GM18870 (cell line): ENCODE data around the gene UBE2C.
"Not testable (repeated sequence)": the region's sequence is repeated elsewhere in the genome, so short reads cannot be mapped to it uniquely, and the experiment has no call there.

Experiments used
- ATAC-seq: cut with Tn5 transposase; IDR thresholded peaks from one replicate; pipeline ENCODE4 v1.9.1; 2021; ENCODE audit warnings: moderate library complexity; ENCODE audit not compliant: unreplicated experiment

The UBE2C gene

GRCh38 chr20:45812157-45813005 lies at the start of gene UBE2C:
UBE2C (plus strand) TSS chr20:45812644; CDS start chr20:45812696, 52 bp downstream.
- ATAC-seq: peak; percentile 93

DNA sequence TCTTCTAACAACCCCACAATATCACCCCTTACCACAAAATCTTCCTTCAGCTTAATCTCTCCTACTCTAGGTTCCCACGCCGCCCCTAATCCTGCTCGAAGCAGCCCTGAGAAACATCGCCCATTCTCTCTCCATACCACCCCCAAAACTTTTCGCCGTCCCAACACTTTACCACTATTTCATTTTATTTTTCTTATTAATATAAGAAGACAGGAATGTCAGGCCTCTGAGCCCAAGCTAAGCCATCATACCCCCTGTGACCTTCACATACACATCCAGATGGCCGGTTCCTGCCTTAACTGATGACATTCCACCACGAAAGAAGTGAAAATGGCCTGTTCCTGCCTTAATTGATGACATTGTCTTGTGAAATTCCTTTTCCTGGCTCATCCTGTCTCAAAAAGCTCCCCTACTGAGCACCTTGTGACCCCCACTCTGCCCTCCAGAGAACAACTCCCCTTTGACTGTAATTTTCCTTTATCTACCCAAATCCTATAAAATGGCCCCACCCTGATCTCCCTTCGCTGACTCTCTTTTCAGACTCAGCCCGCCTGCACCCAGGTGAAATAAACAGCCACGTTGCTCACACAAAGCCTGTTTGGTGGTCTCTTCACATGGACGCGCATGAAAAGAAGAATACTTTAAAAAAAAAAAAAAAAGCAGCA lies 47.7 kb upstream of the UBE2C start:
- ATAC-seq: not testable (repeated sequence)

DNA sequence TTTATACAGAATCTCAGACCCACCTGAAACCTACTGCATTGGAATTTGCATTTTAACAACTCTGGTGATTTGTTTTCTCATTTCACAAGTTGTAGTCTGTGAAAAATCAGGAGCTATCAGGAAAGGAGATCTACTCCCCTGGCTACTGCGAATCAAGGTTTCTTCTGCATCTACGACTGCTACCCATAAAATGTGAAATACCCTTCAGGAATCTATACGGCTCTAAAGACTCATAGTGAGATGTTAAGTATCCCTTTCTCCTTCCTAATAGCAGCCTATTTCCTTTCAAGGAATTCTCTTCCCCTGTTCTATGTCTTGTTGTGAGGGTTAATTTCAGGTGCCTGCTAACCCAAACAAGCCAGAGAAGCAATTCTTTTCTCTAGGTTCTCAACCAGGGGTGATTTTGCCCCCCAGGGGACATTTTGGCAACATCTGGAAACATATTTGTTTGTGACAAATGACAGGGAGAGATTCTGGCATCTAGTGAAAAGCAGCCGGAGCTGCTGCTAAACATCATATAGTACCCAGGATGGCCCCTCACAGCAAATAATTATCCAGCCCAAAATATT lies 47.1 kb upstream of the UBE2C start:
- no peak for ATAC-seq

DNA sequence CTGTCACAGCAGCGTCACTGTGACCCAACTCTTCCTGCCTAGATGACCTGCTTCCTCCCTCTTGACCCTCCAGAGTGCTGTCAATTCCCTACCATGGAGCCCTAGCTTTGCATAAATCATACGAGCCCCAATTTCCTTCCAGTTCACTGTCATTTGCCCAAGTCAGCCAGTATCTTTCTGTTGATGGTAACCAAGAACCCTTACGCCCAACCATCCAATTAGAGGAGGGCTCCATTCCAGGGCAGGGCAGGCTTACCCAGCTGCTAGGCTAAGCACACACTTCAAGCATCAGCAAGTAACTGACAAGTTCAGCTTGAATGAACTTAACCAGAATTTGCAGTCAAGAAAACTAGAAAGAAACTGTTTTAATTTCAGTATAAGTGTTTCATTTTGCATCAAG lies 46.5 kb upstream of the UBE2C start:
- no peak for ATAC-seq

DNA sequence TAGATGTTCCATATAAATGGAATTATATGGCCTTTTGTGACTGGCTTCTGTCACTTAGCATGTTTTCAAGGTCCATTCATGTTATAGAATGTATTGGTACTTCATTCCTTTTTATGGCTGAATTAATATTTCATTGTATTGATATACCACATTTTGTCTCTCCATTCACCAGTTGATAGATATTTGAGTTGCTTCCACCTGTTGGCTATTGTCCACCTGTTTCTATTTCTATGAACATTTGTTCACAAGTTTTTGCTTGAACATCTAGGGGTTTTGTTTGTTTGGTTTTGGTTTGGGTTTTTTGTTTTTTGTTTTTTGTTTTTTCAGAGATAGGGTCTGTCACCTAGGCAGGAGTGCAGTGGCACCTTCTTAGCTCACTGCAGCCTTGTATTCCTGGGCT lies 44.0 kb upstream of the UBE2C start:
- ATAC-seq: no peak

DNA sequence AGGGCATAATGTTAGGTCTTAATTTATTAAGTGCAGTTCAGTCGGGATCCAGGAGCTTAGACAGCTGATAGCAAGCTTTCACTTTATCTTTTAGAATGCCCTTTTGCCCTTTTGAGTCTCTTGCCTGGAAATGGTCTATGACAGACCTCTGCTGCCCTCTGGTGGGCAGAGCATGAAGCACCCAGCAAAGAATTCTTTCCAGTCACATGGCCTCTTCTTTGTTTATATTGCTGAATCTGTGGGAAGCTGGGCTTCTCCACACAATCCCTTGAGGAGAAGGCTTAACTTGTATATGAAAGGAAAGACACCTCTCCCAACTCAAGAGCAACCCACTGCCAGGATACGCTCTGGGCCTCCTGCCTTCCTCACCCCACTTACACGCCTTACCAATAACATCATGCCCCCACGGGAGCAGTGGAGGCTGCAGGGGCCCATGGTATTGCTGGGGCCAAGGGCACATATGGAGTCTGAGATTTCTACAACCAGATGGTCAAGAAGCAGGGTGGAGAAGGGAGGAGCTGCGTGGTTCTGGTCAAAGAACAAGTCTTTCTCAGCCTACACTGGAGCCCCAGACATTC lies 41.2 kb upstream of the UBE2C start:
- no peak for ATAC-seq

- ATAC-seq: no peak
Observed at GRCh38 chr20:45772693-45773092, 39.8 kb upstream of the UBE2C start.

GRCh38 chr20:45774945-45775344 lies 37.5 kb upstream of the UBE2C start:
- no peak for ATAC-seq

GRCh38 chr20:45775411-45775810 lies 37.0 kb upstream of the UBE2C start:
- no peak for ATAC-seq

DNA sequence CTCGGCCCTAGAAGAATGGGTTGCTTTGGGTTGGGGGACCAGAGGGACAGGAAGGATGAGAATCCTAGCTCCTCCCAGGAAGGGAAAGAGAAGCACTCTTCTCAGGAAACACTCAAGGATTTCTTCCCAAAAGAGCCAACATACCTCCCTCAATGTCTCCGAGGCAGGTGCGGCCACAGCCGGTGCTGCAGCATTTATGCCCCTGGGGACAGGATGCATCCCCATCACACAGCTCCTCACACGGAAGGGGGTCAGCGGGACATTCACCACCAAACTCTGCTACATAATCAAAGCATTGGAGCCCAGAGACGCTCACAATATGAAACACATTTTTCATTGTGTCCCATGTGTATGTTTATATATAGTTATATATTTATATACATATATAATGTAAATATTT lies 35.5 kb upstream of the UBE2C start:
- no peak for ATAC-seq

- no peak for ATAC-seq
Observed at GRCh38 chr20:45779011-45779915, 33.2 kb upstream of the UBE2C start.

- no peak for ATAC-seq
Observed at GRCh38 chr20:45780159-45780558, 32.3 kb upstream of the UBE2C start.

DNA sequence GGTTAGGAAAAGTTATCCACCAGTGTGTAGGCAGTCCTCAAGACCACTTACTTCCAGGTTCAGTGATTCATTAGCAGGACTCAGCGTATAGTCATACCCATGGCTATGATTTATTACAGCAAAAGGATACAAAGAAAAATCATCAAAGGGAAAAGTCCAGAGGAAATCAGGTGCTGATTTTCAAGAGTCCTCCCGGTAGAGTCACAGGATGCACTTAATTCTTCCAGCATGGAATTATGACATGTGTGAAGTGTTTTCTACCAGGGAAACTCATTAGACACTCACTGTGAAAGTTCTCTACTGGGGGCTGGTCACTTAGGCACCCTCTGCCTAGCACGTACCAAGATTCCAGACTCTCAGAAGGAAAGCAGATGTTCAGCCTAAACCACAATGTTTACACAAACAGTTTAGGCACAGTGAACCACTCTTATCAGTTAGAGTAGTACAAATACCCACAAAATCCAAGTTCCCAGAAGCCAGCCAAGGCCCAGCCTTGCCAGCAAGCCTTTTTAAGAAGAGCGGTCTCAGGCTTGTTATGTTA lies 31.0 kb upstream of the UBE2C start:
- no peak for ATAC-seq

DNA sequence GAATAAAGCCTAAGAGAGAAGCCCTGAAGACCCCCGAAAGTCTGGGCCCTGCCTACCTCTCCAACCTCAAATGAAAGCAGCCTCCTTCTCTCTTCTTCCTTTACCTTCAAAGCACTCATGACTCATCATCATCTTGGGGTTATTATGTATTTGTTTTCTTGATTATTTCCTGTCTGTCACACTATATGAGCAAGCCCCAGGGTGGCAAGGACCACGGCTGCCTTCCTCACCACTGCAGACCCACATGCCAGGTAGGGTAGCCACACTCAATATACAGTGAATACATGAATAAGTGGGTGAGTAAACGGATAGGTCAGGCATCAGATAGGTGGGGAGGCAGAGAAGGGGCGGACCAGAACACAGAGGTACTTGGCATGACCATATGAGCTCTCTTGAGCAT lies 29.6 kb upstream of the UBE2C start:
- no peak for ATAC-seq

- no peak for ATAC-seq
Observed at GRCh38 chr20:45783656-45784294, 28.7 kb upstream of the UBE2C start.

- no peak for ATAC-seq
Observed at GRCh38 chr20:45788351-45788750, 24.1 kb upstream of the UBE2C start.

- no peak for ATAC-seq
Observed at GRCh38 chr20:45792317-45793118, 19.9 kb upstream of the UBE2C start.

DNA sequence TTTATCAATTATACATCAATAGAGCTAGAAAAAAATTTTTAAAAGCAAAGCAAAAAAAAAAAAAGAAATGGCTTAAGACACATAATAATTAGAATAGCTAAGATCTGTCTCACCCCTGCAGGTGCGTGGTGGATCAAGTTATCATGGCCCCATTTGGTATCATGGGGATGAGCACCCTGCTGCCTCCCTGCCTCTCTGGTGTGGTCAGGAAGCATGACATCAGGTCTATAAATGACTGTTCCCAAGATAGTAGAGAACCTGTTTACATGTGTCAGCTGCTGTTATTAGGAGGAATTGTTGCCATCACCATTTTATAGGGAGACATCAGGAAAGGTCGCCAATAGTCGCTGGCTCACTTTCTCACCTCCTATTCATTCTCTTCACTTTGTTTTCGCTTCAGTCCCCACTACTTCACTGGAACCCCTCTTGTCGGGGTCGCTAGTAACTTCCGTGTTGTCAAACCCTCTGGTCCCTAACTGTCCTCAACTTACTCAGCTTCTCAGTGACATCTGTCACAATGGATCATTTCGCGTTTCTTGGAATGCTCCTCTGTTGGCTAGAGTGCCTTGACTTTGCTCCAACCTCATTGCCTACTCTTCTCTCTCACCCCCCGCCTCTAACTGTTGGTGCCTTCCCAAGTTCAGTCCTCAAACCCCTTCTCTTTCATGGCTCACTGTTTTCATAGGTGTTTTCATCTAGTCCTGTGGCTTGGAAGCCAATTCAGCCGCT lies 15.9 kb upstream of the UBE2C start:
- ATAC-seq: no peak
